Measurements from ENCODE around the gene IDE.
A peak's percentile ranks its signal among the peaks of the same experiment; 100 is the strongest.

The IDE gene

DNA sequence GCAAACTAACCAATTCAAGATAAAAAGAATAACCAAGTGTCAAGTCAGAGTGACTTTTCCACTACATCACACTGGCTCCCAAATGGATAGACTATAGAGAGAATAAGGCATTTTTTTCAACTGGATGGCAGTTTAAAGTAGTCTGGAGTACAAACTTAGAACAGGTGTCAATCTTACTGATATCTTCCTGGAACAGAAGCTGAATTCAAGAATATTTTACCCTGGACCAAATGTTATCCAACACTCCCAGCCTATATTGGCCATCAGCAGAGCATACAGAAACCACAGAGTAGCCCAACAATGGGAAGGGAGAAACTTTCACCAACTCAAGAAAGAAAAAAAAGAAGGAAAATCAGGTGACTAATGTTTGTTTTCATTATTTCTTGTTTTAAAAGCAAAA is 11.5 kb downstream of the IDE start:
- no peak for DNase-seq

DNA sequence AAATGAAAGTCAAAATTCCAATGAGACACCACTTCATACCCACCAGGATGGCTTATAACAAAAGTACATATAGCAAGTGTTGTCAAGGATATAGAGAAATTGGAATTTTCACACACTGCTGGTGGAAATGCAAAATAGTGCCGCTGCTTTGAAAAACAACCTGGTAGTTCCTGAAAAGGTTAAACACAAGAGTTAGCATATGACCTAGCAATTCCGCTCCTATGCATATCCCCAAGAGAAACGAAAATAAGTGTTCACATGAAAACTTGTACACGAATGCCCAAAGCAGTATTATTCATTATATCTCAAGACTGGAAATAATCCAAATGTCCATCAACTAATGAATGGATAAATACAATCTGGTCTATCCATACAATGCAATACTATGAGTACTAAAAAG is 14.8 kb downstream of the IDE start:
- DNase-seq = no peak

DNA sequence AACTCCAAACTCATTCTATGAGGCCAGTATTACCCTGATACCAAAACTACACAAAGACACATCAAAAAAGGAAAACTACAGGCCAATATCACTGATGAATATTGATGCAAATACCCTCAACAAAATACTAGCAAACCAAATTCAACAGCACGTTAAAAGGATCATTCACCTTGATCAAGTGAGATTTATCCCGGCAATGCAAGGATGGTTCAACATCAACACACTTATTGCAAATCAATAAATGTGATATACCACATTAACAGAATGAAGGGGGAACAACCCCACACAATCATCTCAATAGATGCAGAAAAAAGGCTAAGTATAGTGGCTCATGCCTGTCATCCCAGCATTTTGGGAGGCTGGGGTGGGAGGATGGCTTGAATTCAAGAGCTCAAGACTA is 19.9 kb downstream of the IDE start:
- DNase-seq = no peak

DNA sequence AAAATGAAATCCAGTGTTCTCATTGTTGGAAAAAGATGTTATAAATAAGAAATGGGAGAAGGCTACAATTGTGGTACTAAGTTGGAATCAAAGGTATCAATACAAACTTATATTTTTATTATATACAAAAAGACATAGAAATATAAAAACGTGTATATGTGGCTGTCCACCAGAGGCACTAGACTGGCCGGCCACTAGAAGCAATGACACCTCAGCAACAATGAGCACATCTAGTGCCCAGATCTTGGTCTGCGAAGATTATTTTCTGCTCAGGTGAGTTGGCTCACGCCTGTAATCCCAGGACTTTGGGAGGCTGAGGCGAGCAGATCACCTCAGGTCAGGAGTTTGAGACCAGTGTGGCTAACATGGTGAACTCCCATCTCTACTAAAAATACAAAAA is 21.6 kb downstream of the IDE start:
- no peak for DNase-seq

DNA sequence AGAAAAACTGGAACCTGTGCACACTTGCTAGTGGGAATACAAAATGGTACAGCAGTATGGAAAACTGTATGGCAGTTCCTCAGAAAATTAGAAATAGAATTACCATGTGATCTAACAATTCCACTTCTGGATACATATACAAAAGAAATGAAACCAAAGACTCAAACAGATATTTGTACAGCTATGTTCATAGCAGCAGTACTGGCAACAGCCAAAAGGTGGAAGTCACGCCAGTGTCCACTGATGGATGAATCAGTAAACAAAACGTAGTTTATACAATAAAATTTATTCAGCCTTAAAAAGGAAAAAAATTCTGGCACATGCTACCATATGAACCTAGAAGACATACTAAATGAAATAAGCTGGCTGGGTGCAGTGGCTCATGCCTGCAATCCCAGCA is 23.0 kb downstream of the IDE start:
- no peak for DNase-seq

DNA sequence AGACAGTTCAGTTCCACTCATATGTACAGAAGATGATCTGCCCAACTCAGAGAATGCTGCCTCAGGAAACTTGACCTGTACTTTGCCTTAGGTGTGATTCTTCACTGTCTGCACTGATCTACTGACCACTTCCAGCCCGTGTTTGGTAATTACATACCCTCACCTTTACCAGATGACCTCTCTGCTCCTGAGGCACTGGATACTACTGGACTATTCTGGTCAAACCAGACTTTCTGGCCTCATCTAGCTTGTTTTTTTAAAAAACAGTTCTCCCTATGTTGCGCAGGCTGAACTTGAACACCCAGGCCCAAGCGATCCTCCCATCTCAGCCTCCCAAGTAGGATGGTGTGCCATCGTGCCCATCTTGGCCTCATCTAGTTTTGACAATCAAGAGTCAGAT is 26.2 kb downstream of the IDE start:
- DNase-seq = no peak

DNA sequence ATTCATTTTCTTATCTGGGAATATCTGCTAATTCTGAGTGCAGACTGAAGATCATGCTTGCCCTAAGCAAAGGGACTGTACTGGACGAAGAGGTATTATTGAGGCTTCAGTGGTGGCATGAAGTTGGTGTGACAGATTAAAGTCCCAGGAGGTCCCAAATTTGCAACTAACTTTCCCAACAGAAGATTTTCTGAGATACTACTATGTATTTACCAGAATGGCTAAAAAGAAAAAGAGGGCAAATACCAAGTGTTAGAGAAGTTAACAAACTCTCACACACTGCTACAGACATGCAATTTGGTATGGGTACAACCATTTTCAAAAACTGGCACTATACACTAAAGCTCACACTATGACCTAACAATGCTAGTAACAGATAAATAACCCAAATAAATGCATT is 28.3 kb downstream of the IDE start:
- no peak for DNase-seq

DNA sequence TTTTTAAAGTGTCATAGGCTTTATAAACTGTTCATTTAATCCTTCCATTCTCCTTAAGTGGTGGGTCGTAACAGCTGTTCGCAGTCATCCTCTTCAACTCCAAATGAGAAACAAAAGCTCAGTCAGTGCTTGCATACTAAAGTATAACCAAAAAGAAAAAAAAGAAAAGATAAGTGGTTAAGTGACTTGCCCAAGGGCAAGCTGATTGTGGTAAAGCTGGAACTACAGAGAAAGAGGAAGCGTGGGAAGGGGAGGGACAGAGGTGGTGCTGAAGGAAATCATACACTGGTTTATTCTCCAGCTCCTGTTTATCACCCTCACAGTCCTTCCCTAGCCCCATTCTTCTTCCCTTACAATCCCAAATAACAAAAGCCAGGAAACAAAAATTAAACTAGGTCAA is 29.6 kb downstream of the IDE start:
- peak; percentile 8 to 12 for DNase-seq

DNA sequence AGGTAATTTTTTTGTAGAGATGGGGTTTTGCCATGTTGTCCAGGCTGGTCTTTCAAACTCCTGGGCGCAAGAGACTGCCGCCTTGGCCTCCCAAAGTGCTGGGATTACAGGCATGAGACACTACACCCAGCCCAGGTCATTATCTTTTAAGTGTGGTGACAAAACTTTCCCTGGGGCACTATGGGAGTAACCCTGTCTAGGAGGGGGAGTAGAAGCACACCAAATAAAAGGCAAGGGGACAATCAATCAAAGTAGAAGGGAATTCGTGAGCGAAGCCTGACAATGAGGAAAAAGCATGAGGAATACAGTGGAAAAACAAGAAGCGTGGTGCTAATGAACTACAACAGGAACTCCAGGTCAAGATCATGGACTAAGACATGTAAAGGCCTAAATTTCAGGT is 31.4 kb downstream of the IDE start:
- no peak for DNase-seq

DNA sequence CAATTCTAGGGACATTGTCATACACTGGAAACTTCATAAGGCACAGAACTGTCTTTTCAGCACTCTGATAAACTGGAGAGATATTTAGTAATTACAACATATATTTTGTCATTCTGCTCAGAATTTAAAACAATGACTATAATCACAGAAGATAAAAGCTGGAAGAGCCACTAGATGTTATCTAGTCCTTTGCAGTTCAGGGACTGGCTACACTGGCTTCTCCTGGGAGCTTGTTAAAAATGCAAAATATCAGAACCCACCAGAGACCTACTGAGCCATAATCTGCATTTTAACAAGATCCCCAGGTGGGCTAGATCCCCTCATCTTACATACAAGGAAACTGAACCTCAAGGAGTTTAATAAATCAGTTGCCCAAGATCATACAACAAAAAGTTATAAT is 32.3 kb downstream of the IDE start:
- no peak for DNase-seq

DNA sequence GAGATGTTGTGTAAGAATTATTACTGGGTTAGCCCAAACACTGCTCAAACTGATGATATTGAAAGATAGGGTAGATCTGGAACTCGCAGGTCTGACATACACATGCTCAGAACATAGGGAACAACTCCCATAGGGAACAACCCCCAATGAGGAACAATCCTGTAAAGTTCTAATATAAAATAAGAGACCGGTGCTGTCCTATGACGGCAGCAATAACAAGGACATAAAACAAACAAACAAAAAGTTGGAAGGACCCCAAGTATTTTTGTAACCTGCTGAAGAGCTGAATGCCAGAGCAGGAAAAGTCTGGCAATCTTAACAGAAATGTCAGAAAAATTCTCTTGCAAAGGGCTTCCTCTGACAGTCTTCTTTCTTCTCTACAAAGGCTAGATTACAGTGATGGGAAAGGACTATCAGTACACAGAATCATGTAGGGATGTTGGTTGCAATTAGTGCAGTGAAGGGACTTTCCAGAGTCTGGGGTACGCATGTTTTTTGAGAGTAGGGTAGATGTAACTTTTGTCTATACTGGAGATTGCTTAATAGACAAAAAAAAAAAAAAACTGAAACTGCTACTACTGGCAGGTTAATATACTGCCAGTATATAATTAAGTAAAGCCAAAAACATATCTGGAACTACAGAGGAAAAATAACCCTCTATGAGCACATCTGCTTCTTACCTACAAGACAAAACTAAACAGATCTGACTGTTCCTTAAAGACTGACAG is 35.5 kb downstream of the IDE start:
- no peak for DNase-seq

DNA sequence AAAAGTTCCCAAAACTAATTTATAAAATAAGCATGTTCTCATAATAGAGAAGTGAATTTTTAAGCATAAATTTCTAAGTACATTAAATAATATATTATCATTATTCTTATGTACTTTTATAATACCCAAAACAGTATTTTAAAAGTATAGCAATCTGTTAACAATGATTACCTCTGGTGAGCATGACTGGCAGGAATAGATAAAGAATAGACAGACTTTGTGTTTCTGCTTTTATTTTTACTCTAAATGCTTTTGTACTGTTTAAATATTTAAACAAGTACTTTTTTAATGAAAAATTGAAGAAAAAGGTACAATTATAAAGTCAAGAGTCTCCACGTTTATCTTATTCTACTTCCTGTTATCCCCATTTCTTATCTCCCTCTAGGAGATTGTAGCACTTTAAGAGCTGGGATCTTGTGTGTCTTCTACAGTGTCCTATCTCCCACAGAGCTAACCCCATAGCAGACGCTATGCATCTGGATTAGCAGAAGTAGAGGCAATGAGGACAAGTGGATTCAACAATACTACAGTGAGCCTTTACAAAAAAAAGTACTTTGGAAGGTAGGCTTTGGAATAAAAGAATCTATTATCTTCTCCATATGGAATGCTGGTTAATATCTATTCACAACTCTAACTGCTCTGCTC is 42.9 kb downstream of the IDE start:
- DNase-seq = no peak

DNA sequence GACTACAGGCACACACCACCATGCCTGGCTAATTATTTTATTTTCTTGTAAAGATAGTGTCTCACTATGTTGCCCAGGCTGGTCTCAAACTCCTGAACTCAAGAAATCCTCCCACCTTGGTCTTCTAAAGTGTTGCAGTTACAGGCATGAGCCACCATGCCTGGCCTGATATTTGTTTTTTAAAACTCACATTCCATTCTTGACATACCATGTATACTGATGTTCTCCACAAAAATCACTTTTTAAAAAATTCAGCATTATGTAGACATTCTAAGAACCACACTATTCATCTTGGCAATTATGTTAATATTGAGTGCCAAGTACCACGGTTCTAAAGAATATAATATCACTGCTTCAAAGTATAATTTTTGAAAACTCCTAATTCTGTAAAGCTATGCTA is 43.5 kb downstream of the IDE start:
- no peak for DNase-seq

DNA sequence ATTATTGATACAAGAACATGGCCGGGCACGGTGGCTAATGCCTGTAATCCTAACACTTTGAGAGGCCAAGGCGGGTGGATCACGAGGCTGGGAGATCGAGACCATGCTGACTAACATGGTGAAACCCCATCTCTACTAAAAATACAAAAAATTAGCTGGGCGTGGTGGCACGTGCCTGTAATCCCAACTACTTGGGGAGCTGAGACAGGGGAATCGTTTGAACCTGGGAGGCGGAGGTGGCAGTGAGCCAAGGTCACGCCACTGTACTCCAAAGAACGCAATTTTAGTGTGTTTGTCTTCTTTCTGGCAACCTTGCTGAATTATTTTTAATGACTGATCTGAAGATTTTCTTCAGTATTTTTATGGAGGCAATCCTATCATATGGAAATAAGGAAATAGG is 46.2 kb downstream of the IDE start:
- DNase-seq = no peak

DNA sequence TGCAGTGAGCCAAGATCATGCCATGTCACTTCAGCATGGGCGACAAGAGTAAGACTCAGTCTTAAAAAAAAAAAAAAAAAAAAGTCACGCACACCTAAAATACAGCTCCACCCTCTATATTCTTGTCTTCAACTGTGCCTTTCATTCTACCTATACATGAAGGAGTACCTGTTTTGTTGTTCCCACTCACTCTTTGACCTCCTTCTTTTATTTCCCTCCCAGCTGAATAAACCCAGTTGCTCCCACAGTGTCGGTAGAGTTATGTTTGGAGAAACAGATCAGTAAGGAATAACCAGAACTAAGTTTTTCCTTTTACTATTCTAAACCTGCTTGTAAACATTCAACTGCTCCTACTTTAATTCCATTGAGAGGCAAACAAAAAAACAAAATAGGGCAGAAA is 50.3 kb downstream of the IDE start:
- DNase-seq = no peak

DNA sequence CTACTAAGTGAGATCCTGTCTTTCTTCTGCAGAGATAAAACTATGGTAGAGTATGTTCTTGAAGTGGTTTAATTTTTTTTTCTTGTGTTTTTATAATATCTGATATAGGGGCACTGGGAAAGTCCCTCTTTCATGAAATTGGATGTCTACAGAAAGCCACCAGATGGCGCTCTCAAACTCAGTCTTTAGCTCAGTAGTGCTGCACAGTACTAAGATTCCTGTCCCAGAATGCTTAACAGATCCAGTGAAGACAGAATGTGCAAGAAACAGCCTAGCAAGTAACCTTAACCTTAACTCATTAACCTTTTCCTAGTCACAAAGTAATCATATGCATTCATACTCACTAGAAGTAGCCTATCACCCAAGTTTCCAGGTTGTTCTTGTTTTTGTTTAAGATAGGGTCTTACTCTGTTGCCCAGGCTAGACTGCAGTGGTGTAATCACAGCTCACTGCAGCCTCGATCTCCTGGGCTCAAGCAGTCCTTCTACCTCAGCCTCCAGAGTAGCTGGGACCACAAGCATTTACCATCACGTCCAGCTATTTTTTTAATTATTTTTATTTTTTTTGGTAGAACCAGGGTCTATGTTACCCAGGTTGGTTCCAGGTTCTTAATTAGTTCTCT is 56.7 kb downstream of the IDE start:
- peak; percentile 75 to 83 for DNase-seq

DNA sequence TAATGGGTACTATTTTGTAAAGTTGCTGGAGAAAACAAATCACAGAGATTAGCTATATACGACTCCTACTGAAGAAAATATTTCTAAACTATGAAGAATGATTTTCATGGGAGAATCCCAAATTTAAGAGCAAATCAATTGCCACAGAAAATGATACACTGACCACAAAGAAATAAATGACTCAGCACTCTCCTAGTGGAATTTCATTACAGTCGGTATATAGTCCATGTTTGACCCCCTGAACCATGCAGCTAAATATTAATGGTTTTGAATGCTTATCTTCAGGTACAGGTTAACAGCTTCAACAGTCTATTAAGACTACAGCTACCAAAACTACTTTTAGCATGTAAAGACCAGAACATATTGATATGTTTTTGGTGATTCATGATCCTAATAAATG is 65.0 kb downstream of the IDE start:
- DNase-seq = no peak

DNA sequence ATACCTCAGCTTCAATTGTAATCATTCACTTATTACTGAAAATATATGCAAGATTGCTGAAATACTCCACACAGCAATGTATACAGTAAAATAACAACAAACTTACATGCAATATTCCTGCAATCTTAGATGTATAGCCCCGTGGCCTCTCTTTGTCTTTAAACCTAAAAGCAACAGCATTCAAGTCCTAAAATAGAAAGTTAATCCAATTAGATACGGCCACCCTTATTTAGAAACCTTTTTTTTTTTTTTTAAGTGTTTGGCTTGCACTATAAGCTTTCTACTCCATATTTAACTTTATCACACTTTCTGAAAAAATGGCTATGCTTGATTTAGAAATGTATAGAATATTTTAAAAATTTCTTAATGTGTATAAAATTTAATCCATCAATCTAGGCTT is 67.6 kb downstream of the IDE start:
- DNase-seq = no peak

DNA sequence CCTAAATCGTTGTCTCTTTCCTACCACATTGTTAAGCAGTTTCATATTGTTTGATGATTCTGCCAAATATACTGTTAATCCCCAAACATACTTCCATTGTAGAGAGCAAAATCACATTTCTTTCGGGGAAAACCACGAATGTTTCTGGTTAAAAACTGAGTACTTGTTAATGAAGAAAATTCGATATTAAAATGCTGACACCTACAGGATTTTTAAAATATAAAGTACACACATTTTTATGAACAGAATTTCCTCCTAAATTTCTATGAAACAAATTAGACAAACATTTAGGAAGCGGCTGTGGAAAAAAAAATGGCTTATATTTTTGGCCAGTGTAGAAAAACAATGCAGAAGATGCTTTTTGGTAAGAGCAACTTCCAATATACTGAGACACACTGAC is 68.8 kb downstream of the IDE start:
- no peak for DNase-seq

DNA sequence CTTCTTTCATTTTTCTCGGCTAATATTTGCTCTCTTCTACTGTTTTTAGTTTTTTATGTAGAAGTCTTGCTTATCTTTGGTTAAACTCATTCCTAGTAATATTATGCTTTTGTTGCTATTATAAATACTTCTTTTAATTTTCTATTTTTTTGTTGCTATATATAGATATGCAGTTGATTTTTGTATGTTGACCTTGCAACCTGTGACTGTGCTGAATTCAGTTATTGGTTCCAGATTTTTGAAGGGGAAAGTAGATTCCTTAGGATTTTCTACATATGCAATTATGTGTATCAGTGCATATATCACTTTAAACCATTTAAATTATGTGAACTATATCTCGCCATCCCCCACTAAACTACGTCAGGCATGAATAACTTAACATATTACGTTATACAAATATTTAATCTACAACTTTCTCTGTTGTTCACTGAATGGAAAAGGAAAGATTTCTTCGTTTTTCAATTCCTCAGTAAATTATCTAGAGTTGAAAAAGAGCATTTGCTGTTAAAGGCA is 71.5 kb downstream of the IDE start:
- DNase-seq = no peak

DNA sequence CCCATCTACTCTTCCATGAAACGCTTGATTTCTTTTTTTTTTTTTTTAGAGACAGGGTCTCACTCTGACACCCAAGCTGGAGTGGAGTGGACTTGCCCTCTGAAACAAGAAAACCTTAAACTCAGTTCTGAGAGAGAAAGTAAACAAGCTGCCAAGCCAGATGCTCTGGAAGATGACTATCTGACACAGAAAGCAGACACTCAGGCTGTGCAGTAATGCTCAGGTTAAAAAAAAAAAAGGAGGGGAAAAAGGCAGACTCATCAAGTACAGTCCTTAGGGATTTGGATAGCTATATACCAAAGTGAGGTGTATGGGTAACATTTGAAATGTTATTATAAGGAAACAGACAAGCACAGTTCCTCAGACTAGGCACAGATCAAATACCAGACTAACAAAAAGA is 80.5 kb downstream of the IDE start:
- DNase-seq = no peak

DNA sequence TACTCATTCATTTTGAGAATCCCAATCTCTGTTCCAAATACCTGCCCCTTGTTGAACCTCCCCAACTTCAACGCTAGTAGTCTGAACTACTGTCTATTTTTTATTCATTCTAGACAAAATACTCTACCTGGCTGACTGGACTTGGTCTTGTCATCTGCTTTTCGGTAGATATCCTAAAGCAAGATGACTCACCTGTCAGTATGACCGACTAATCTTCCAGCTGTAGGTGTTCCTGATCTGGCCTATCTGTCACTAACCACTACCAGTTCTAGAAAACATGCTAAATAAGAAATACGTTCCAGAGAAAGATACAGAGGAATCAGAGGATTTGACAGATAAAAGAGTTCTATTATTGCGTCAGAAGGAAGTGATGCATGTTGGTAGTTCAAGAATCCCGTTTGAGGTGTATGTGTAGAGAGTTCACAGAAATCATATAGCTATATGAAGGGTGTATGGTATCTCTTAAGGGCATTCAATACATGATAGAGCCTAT is 81.1 kb downstream of the IDE start:
- DNase-seq = no peak

DNA sequence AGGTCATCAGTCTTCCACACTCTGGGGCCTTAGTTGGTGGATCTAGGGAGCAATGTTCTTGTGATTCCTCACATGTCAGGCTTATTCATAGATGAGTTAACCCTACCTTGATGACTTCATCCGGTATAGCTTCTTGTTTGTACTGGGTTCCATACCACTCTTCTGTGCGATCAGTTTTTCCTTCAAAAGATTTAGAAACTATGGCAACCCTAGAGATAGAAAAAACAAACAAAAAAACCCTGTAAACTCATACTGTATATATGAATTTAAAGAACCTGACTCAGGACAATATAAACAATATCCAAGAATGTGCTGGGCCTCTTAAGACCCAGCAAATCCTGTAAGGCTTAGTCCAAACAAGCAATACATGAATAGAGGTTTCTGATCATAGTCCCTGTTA is 83.5 kb downstream of the IDE start:
- no peak for DNase-seq

DNA sequence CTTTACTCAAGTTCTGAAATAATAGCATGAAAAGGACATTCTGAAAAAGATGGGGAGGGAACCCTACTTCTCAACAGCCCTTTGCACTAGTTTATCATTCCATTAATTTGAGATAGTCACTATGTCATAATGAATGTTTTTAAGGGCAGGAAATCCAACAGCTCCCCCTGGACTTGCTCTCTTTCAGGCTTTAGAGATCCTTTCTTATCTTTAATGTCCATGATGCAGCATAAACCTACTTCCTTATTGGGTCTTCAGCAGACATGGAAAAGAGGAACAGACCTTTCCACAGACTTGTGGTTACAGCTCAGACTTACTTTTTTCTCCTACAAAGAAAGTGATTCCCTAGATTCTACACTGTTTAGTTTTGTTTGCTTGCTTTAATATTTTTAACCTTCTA is 87.3 kb downstream of the IDE start:
- no peak for DNase-seq

Measured in CD4-positive, alpha-beta T cell treated with Interleukin-4 for 1 hour (primary cell).